ENCODE measurements around the gene RAB36.

DNA sequence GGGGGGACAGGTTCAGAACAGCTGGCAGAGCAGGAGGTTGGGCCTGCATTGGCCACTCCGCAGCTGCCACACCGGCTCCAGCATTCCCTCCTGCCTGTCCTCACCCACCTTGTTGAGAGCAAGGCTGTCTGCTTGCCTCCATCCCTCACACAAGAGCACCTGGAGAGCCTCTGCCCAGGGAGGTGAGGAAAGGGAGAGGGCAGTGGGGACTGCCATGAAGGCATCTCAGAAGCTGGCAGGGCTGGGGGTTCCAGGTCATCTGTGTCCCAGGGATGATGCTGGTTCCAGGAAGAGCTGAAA, 30.6 kb upstream of the RAB36 start:
- no peak for TF ChIP-seq EP300 (IDR thresholded peaks at IDR 0.05)
- TF ChIP-seq, protein P1, sequence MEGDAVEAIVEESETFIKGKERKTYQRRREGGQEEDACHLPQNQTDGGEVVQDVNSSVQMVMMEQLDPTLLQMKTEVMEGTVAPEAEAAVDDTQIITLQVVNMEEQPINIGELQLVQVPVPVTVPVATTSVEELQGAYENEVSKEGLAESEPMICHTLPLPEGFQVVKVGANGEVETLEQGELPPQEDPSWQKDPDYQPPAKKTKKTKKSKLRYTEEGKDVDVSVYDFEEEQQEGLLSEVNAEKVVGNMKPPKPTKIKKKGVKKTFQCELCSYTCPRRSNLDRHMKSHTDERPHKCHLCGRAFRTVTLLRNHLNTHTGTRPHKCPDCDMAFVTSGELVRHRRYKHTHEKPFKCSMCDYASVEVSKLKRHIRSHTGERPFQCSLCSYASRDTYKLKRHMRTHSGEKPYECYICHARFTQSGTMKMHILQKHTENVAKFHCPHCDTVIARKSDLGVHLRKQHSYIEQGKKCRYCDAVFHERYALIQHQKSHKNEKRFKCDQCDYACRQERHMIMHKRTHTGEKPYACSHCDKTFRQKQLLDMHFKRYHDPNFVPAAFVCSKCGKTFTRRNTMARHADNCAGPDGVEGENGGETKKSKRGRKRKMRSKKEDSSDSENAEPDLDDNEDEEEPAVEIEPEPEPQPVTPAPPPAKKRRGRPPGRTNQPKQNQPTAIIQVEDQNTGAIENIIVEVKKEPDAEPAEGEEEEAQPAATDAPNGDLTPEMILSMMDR (IDR thresholded peaks at IDR 0.05) = no peak

Measured in ovary (tissue), 3 donors.